ENCODE measurements around the gene DLG2.

DNA sequence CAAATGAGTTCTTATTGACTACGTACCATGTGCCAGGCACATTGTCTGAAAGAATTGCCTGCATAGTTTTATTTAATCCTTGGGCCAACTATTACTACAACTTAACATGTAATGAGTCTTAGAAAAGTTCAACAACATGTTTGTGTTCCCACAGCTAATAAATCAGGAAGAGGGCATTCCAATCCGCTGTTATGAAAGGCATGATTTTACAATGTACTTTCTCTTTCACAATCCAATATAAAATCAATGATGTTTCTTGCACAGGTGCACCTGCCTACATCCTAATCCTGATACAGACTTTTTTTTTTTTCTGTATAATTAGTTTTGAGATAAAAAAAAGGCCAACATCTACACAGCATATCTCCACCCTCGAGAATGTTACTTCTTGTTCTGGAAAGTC, 1612.6 kb downstream of the DLG2 start:
- TF ChIP-seq PRPF4 (IDR thresholded peaks at IDR 0.05; ENCODE audit: insufficient read depth, low read depth, low read length, poor library complexity, severe bottlenecking) (no peak), CEBPB (tag; IDR thresholded peaks at IDR 0.05) (no peak), ZNF778 (CRISPR knock-in tag; IDR thresholded peaks at IDR 0.05) (no peak)
- TF ChIP-seq, protein P1, sequence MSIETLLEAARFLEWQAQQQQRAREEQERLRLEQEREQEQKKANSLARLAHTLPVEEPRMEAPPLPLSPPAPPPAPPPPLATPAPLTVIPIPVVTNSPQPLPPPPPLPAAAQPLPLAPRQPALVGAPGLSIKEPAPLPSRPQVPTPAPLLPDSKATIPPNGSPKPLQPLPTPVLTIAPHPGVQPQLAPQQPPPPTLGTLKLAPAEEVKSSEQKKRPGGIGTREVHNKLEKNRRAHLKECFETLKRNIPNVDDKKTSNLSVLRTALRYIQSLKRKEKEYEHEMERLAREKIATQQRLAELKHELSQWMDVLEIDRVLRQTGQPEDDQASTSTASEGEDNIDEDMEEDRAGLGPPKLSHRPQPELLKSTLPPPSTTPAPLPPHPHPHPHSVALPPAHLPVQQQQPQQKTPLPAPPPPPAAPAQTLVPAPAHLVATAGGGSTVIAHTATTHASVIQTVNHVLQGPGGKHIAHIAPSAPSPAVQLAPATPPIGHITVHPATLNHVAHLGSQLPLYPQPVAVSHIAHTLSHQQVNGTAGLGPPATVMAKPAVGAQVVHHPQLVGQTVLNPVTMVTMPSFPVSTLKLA (conservative IDR thresholded peaks at IDR 0.05), result no peak

Data from K562 (cell line).